ENCODE data around the gene PRODH. TPM values are rescaled to one million over a fixed set of nuclear protein-coding genes. Genes with fewer than 3 reads are reported as not detected.
"Not testable (repeated sequence)": the region's sequence is repeated elsewhere in the genome, so short reads cannot be mapped to it uniquely, and the experiment has no call there.

PRODH gene
- total RNA-seq, 1 experiment from 2014 or later = 0.55 TPM

DNA sequence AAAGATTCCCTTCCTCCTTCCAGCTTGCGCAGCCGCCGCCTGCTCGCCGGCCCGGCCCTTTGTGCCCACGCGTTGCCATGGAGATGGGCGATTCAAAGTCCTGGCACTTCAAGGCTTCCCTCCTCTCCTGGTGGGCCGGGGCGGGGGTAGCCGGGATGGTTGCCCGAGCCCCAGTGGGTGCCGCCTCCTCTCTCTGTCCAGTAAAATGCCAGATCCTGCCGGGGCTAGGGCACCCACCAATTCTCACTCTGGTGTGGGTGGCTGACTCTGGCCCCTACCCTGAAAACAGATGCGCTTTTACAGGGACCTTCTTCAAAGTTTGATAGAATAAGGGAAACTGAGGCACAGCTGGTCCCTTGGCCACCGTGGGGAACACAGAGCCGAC lies 22.2 kb upstream of the PRODH start:
- DNase-seq (ENCODE audit: low read depth, low spot score); in situ Hi-C loops (cut with HindIII; ENCODE audit: low pct_unique_long_range_greater_than_20kb, low sequenced_read_pairs): not testable (repeated sequence)

DNA sequence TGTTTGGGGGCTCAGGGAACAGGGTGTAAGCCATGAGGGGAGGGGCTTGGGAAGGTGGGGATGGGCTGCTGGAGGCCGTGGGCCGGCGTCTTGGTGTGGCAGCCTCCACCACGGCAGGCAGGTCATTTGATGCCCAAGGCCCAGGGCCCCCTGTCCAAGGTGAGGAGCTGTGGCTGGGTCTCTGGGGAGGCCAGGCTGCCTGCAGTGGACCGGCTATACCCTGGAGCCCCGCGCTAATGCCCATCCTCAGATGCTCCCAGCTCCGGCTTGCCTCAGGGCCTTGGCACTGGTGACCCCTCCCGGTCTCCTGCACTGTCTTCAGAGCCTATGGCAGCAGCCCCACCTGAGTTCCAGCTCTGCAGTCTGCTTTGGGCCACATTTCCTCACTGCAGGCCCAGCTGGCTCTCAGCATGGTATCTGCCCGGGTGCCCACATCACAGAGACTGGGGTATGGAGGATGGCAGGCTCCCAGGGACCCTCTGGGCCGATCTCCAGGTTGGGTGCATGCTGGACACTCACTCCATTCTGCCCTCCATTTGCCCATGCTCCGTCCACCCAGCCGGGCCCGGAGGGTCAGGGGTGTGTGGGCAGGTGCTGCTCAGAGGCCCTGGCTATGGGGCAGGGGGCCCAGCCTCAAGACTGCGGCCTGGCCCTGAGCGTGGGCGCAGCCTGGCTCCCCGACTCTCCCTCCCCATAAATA lies 21.7 kb upstream of the PRODH start:
- DNase-seq (ENCODE audit: low read depth, low spot score); in situ Hi-C loops (cut with HindIII; ENCODE audit: low pct_unique_long_range_greater_than_20kb, low sequenced_read_pairs): not testable (repeated sequence)

DNA sequence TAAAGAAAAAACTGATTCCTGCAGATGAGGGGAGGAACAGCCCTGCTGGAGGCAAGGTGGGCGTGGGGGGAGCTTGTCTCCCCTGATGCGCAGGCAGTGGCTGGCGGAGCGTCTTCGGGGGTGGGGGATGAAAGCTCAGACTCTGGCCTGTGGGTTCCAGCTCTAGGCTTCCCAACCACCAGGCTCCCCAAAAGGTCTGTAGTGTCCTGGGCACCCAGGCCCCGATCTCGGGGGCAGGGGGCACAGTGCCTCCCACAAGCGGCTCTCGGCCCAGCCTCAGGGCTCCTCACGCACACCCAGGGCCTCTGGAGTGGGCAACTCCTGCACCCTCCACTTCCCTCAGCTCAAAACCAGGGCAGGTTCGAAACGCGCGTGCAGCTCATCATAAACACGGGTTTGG lies 20.9 kb upstream of the PRODH start:
- in situ Hi-C loops (cut with HindIII; ENCODE audit: low pct_unique_long_range_greater_than_20kb, low sequenced_read_pairs); DNase-seq (ENCODE audit: low read depth, low spot score): not testable (repeated sequence)

DNA sequence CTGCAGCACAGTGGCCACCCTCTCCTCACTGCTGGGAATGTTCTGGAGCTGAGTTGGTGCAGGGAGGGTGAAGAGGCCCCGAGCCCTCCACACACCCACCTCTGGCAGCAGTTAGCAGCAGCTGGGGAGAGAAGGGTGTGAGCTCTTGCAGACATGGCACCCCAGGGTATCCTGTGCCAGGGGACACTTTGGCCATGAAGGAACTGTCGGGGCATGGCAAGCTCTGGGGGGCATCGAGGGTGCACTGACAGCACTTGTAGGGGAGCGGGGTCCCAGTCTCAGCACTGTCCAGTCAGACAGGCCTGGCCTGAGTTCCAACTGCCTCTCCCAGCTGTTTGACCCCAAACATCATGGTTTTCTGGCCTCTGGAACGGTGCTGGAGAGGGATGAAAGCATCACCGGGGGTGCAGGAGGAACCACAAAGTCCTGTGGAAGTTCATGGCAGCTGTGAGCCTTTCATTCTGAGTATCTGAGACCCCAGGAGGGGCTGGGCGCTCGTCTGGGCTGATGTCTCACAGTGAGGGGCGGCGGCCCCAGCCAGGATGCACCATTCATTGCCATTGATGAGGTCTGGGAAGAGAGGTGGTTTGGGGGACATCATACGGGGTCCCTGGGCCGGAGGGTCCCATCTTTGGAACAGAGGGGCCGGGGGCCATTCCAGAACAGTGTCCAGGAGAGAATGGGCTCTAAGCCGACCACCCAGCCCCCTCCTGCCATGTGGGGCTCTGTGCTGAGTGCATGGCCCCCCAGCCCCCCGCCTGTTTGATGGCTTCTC lies 20.2 kb upstream of the PRODH start:
- DNase-seq (ENCODE audit: low read depth, low spot score); in situ Hi-C loops (cut with HindIII; ENCODE audit: low pct_unique_long_range_greater_than_20kb, low sequenced_read_pairs): not testable (repeated sequence)

DNA sequence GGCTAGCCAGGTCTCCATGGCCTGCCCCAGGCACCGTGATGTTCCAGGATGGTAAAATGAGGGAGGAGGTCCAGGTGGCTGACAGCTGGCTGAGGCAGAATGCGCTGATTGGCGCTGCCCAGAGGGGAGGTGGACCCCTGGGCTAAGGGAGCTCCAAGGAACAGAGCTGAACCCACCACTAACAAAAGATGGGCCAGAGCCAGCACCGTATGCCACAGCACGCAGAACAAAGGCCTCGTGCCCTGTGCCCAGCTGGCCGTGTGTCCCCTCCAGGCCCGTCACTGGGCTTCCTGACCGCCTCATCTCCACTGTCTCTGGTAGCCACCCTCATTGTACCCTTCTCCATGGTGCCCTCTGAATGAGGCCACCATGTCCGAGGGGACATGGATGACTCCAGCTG lies 19.6 kb upstream of the PRODH start:
- in situ Hi-C loops (cut with HindIII; ENCODE audit: low pct_unique_long_range_greater_than_20kb, low sequenced_read_pairs) = no loop called here
- DNase-seq (ENCODE audit: low read depth, low spot score) = no peak

DNA sequence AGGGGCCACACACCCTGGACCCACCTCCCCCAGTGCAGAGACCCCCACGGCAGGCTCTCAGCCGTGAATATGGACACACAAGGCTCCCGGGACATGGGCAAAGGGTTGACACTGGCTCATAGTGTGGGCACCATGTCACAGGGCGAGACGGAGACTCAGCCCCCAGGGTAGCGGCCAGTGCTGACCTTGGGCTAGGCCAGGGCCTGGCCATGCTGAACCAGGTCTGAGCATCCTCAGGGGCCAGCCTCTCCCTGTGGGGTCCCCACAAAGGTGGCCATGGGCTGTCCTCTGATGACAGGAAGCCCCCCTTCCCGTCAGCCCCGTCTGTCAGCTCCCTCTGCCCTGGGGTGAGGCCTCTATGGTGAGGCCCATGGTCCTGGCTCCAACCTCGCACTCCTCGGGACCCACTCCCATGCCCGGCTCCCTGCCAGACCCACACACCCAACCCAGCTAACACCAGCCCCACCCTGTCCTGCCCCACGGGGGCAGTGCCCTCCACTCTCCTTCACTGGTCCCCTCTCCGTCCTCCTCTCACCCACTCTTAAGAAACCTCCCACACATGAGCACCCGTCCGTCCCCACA lies 19.0 kb upstream of the PRODH start:
- in situ Hi-C loops (cut with HindIII; ENCODE audit: low pct_unique_long_range_greater_than_20kb, low sequenced_read_pairs) = no loop called here
- no peak for DNase-seq (ENCODE audit: low read depth, low spot score)

GRCh38 chr22:18954303-18954989 lies 18.4 kb upstream of the PRODH start:
- in situ Hi-C loops (cut with HindIII; ENCODE audit: low pct_unique_long_range_greater_than_20kb, low sequenced_read_pairs) = not testable (repeated sequence)
- DNase-seq (ENCODE audit: low read depth, low spot score) = peak; percentile 64

DNA sequence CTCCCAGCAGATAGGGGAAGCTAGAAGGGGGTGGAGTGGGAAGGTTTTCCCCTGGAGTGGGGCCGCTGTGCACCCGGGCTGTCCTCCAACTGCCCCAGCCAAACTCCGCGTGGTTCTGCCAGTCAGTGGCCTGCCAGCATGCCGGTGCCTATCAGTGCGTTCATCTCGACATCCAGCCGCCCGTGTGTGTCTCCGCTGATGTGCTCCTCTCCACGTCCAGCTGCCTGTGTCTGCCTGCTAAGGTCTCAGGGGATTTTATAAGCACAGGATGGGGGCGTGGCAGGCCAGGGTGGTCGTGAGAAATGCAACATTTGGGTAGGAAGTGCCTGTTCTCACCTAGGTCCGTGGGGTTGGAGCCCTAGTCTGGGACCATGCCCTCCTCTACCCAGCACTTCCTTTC lies 17.0 kb upstream of the PRODH start:
- in situ Hi-C loops (cut with HindIII; ENCODE audit: low pct_unique_long_range_greater_than_20kb, low sequenced_read_pairs); DNase-seq (ENCODE audit: low read depth, low spot score): not testable (repeated sequence)

- in situ Hi-C loops (cut with HindIII; ENCODE audit: low pct_unique_long_range_greater_than_20kb, low sequenced_read_pairs) = no loop called here
- DNase-seq (ENCODE audit: low read depth, low spot score) = no peak
Observed at GRCh38 chr22:18952022-18952421, 15.9 kb upstream of the PRODH start.

GRCh38 chr22:18950141-18950540 lies 14.0 kb upstream of the PRODH start:
- in situ Hi-C loops (cut with HindIII; ENCODE audit: low pct_unique_long_range_greater_than_20kb, low sequenced_read_pairs) = no loop called here
- no peak for DNase-seq (ENCODE audit: low read depth, low spot score)

DNA sequence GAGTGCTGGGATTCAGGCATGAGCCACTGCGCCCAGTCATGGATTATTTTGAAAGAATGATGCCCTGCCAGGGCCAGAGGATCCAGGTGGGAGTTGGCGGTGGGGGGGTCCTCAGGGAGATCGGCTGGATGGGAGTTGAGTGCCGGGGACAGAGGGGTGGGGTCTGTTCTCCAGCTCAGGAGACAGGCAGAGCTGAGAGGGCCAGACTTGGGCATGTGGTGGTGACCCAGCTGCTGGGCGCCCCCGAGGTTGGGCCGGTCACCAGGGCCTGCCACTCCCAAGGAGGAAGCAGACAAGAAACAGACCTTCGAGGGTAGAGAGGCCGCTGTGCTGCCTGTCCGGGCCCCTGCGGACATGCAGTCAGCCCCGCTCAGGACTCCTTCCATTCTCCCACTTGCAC lies 11.8 kb upstream of the PRODH start:
- in situ Hi-C loops (cut with HindIII; ENCODE audit: low pct_unique_long_range_greater_than_20kb, low sequenced_read_pairs) = no loop called here
- DNase-seq (ENCODE audit: low read depth, low spot score) = no peak

DNA sequence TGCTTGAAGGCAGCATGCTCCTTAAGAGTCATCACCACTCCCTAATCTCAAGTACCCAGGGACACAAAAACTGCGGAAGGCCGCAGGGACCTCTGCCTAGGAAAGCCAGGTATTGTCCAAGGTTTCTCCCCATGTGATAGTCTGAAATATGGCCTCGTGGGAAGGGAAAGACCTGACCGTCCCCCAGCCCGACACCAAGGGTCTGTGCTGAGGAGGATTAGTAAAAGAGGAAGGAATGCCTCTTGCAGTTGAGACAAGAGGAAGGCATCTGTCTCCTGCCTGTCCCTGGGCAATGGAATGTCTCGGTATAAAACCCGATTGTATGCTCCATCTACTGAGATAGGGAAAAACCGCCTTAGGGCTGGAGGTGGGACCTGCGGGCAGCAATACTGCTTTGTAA lies 11.0 kb upstream of the PRODH start:
- DNase-seq (ENCODE audit: low read depth, low spot score); in situ Hi-C loops (cut with HindIII; ENCODE audit: low pct_unique_long_range_greater_than_20kb, low sequenced_read_pairs): not testable (repeated sequence)

DNA sequence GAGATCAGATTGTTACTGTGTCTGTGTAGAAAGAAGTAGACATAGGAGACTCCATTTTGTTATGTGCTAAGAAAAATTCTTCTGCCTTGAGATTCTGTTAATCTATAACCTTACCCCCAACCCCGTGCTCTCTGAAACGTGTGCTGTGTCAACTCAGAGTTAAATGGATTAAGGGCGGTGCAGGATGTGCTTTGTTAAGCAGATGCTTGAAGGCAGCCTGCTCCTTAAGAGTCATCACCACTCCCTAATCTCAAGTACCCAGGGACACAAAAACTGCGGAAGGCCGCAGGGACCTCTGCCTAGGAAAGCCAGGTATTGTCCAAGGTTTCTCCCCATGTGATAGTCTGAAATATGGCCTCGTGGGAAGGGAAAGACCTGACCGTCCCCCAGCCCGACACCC lies 2.6 kb upstream of the PRODH start:
- DNase-seq (ENCODE audit: low read depth, low spot score); in situ Hi-C loops (cut with HindIII; ENCODE audit: low pct_unique_long_range_greater_than_20kb, low sequenced_read_pairs): not testable (repeated sequence)

DNA sequence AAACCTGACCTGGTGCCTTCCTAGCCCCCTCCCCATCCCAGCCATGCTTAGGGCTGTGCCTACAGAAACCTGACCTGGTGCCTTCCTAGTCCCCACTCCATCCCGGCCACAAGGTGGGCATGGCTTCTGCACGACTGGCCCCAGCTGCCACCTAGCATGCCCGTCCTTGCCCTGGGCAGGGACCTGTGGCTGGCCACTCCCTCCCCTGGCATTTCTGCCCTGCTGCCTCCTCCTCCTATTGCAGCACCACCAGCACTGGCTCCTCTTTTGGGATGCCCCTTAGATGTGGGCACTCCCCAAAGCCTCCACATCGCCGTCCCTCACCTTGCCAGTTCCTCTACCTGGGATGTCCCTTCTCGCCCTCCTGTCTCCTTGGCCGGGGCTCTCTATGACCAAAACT lies 1.4 kb downstream of the PRODH start:
- DNase-seq (ENCODE audit: low read depth, low spot score); in situ Hi-C loops (cut with HindIII; ENCODE audit: low pct_unique_long_range_greater_than_20kb, low sequenced_read_pairs): not testable (repeated sequence)

DNA sequence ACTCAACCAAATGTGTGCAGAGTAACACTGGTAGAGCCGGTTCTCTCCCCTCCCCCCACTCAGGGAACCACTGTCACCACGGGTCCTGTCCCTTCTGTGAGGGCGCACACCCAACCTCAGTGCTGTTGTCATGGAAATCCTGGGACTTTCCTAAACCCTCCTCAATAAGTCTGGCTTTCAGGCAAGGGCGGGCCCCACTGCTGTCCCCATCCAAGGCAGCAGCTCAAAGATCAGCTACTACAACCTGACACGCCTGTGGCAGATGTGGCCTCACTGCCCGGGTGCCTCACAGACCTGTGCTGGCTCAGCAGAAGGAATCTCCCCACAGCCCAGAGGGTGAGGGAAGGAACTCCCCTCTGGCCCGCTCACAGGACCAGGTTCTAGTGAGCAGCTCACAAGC lies 2.2 kb downstream of the PRODH start:
- in situ Hi-C loops (cut with HindIII; ENCODE audit: low pct_unique_long_range_greater_than_20kb, low sequenced_read_pairs) = no loop called here
- DNase-seq (ENCODE audit: low read depth, low spot score) = no peak

- in situ Hi-C loops (cut with HindIII; ENCODE audit: low pct_unique_long_range_greater_than_20kb, low sequenced_read_pairs) = no loop called here
Observed at GRCh38 chr22:18931905-18932652, 4.0 kb downstream of the PRODH start.

GRCh38 chr22:18929459-18929858 lies 6.6 kb downstream of the PRODH start:
- in situ Hi-C loops (cut with HindIII; ENCODE audit: low pct_unique_long_range_greater_than_20kb, low sequenced_read_pairs) = no loop called here
- no peak for DNase-seq (ENCODE audit: low read depth, low spot score)

More at GRCh38 chr22:18931905-18932652, 4.0 kb downstream of the PRODH start:
- no peak for DNase-seq (ENCODE audit: low read depth, low spot score)
